Neural progenitor cell (in vitro differentiated cells): Measurements from ENCODE around the gene FMN1. TPM values are rescaled to one million over a fixed set of nuclear protein-coding genes. Genes with fewer than 3 reads are reported as not detected.

ENCODE experiments used
- DNase-seq: peaks from one replicate; pipeline ENCODE4 v3.0.0-alpha.2; 2016; ENCODE audit warnings: low spot score
- H2AFZ ChIP-seq: fragments of 200-600 bp; sonication (generic); replicated peaks from 2 replicates; pipeline ENCODE4 v1.6.1; 2016; ENCODE audit warnings: antibody characterized with exemption
- H3F3A ChIP-seq: fragments of 200-600 bp; sonication (generic); 2 replicates; pipeline ENCODE4 v1.6.1; 2016; ENCODE audit warnings: antibody characterized with exemption, low read depth
- H3K27ac ChIP-seq: fragments of 200-600 bp; sonication (generic); 2 replicates; pipeline ENCODE4 v1.5.1; 2016; ENCODE audit warnings: mild to moderate bottlenecking
- H3K27me3 ChIP-seq: fragments of 200-600 bp; sonication (generic); 2 replicates; pipeline ENCODE4 v1.6.1; 2016; ENCODE audit warnings: mild to moderate bottlenecking, moderate library complexity
- H3K36me3 ChIP-seq: fragments of 200-600 bp; sonication (generic); 2 replicates; pipeline ENCODE4 v1.5.1; 2016
- H3K4me1 ChIP-seq: fragments of 200-600 bp; sonication (generic); 2 replicates; pipeline ENCODE4 v1.6.1; 2016; ENCODE audit warnings: mixed run types
- H3K4me2 ChIP-seq: fragments of 200-600 bp; sonication (generic); 2 replicates; pipeline ENCODE4 v1.6.1; 2016
- H3K4me3 ChIP-seq: fragments of 200-600 bp; sonication (generic); 2 replicates; pipeline ENCODE4 v1.5.1; 2016
- H3K79me2 ChIP-seq: fragments of 200-600 bp; sonication (generic); 2 replicates; pipeline ENCODE4 v1.6.1; 2016; ENCODE audit warnings: low read depth
- H3K9ac ChIP-seq: fragments of 200-600 bp; sonication (generic); 2 replicates; pipeline ENCODE4 v1.6.1; 2016
- H3K9me3 ChIP-seq: fragments of 200-600 bp; sonication (generic); 2 replicates; pipeline ENCODE4 v1.5.1; 2016; ENCODE audit warnings: low read depth
- H4K20me1 ChIP-seq: fragments of 200-600 bp; sonication (generic); 2 replicates; pipeline ENCODE4 v1.6.1; 2016; ENCODE audit warnings: low read depth
- H3K27ac Mint-ChIP-seq: 3 replicates; pipeline ENCODE4 v1.8.0; 2021; ENCODE audit warnings: mixed read lengths
- H3K27me3 Mint-ChIP-seq: 2 replicates; pipeline ENCODE4 v1.8.0; 2022; ENCODE audit warnings: low read depth, mild to moderate bottlenecking, inconsistent platforms, moderate library complexity, mixed read lengths; ENCODE audit not compliant: insufficient read depth
- H3K36me3 Mint-ChIP-seq: 3 replicates; pipeline ENCODE4 v1.8.0; 2021; ENCODE audit warnings: mixed read lengths
- H3K4me1 Mint-ChIP-seq: 3 replicates; pipeline ENCODE4 v1.8.0; 2021; ENCODE audit warnings: mixed read lengths
- H3K4me3 Mint-ChIP-seq: 3 replicates; pipeline ENCODE4 v1.8.0; 2021; ENCODE audit warnings: mild to moderate bottlenecking, moderate library complexity, mixed read lengths
- H3K9me3 Mint-ChIP-seq: 3 replicates; pipeline ENCODE4 v1.8.0; 2020; ENCODE audit warnings: mixed read lengths
- CTCF ChIP-seq: fragments of 200-600 bp; sonication (generic); IDR thresholded peaks from 2 replicates; pipeline ENCODE4 v1.5.1; 2017; ENCODE audit warnings: antibody characterized with exemption, mild to moderate bottlenecking
- EZH2 ChIP-seq: fragments of 200-600 bp; sonication (generic); IDR thresholded peaks from 2 replicates; pipeline ENCODE4 v1.6.1; 2017; ENCODE audit warnings: antibody characterized with exemption, mild to moderate bottlenecking, moderate library complexity
- EZH2phosphoT487 ChIP-seq: fragments of 200-600 bp; sonication (generic); IDR thresholded peaks from 2 replicates; pipeline ENCODE4 v1.6.1; 2017; ENCODE audit warnings: antibody characterized with exemption
- total RNA-seq: library from RNA; depleted of rRNA; stranded (reverse); fragments of >200 nt; gene quantifications from 2 replicates; pipeline ENCODE4 v1.2.3, GENCODE V29; 2015; ENCODE audit warnings: low replicate concordance

FMN1 gene
- total RNA-seq, 1 donor from 2014 or later: 5.7 TPM

GRCh38 chr15:33150431-33150941 is 44.0 kb downstream of the FMN1 start:
- peak; percentile 35 for DNase-seq
- Mint-ChIP-seq H3K27ac (no peak overlapping the region), H3K9me3 (no peaks in the 10 kb centered on the region), H3K4me1 (peaks cover 41% of the 10 kb centered on the region), H3K4me3 (no peak overlapping the region), H3K27me3 (peaks cover 5% of the 10 kb centered on the region), H3K36me3 (no peaks in the 10 kb centered on the region)
- H3F3A ChIP-seq: peaks cover 7% of the 10 kb centered on the region
- no peaks in the 10 kb centered on the region for H3K79me2 ChIP-seq
- H4K20me1 ChIP-seq: no peaks in the 10 kb centered on the region
- peaks cover 27% of the 10 kb centered on the region for H3K4me1 ChIP-seq
- TF ChIP-seq EZH2phosphoT487 (no peak), CTCF (no peak), EZH2 (no peak)
- H3K27ac ChIP-seq: peak overlapping the region; percentile 44
- no peaks in the 10 kb centered on the region for H3K36me3 ChIP-seq
- no peak overlapping the region for H2AFZ ChIP-seq
- no peaks in the 10 kb centered on the region for H3K27me3 ChIP-seq
- H3K4me3 ChIP-seq: no peak overlapping the region
- no peaks in the 10 kb centered on the region for H3K9me3 ChIP-seq
- peak overlapping the region; percentile 19 for H3K4me2 ChIP-seq
- no peak overlapping the region for H3K9ac ChIP-seq

DNA sequence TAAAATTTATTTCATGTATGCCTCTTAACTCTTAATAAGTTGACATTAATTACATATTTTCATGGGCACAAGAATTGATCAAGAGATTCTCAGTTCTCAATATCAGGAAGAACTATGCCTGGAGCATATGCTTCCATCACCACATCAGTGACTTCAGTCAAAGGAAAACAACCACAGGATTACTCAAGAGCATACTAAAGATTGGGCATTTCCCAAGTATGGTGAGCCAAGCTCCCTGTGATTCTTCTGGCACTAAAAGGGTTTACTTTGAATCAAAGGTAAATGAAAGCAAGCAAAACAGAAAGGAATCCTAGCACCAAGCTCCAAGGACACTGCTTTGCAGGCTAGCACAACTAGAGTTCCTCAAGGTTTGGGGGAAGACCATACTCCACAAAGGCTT is 44.6 kb downstream of the FMN1 start:
- no peaks in the 10 kb centered on the region for H3K79me2 ChIP-seq
- Mint-ChIP-seq H3K27me3 (peaks cover 5% of the 10 kb centered on the region), H3K36me3 (no peaks in the 10 kb centered on the region), H3K9me3 (no peaks in the 10 kb centered on the region), H3K4me3 (no peak overlapping the region), H3K4me1 (peaks cover 36% of the 10 kb centered on the region), H3K27ac (no peak overlapping the region)
- no peak overlapping the region for H3K4me2 ChIP-seq
- DNase-seq: no peak
- no peak overlapping the region for H3K4me3 ChIP-seq
- H2AFZ ChIP-seq: no peak overlapping the region
- no peaks in the 10 kb centered on the region for H3K36me3 ChIP-seq
- TF ChIP-seq CTCF (no peak), EZH2phosphoT487 (no peak), EZH2 (no peak)
- no peaks in the 10 kb centered on the region for H4K20me1 ChIP-seq
- H3K9me3 ChIP-seq: no peaks in the 10 kb centered on the region
- H3K27ac ChIP-seq: no peak overlapping the region
- H3K4me1 ChIP-seq: peaks cover 27% of the 10 kb centered on the region
- no peak overlapping the region for H3K9ac ChIP-seq
- H3F3A ChIP-seq: peaks cover 7% of the 10 kb centered on the region
- H3K27me3 ChIP-seq: no peaks in the 10 kb centered on the region

DNA sequence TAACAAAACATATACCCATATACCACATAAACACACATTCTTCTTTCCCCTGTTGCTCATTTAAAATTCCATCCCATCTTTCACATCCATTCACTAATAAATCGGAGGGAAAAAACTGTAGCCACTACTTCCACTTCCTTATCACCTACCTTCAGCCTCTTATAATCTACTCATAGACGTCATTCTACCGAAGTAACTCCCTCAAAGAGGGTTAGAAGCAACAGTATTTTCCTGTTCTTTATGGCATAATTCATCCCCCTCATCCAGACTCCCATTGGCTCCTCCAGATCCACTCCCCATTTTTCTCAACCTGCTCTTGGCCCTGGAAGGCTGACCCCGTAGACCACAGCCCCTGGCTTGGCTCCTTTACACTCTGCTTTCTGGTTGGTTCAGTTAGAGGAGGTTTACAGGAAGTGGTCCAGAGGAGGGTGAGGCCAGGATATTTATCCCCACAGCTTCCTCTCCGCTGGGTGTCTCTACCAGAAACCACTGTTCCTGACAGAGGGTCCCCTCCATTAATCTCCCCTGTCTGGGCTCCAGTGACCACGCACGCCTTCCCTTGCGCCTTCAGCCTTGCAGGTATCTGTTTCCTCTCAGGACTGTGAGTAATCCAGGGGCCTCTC is 46.3 kb downstream of the FMN1 start:
- Histone ChIP-seq H3K4me2 (no peak overlapping the region), H3K27ac (no peak overlapping the region), H3K79me2 (no peaks in the 10 kb centered on the region), H3F3A (peaks cover 7% of the 10 kb centered on the region), H3K4me1 (peaks cover 27% of the 10 kb centered on the region), H3K9ac (no peak overlapping the region), H3K27me3 (no peaks in the 10 kb centered on the region), H4K20me1 (no peaks in the 10 kb centered on the region), H3K4me3 (no peak overlapping the region), H2AFZ (no peak overlapping the region), H3K9me3 (no peaks in the 10 kb centered on the region), H3K36me3 (no peaks in the 10 kb centered on the region)
- TF ChIP-seq CTCF (no peak), EZH2 (no peak), EZH2phosphoT487 (no peak)
- no peak for DNase-seq
- H3K27me3 Mint-ChIP-seq: peaks cover 5% of the 10 kb centered on the region
- H3K9me3 Mint-ChIP-seq: no peaks in the 10 kb centered on the region
- no peaks in the 10 kb centered on the region for H3K36me3 Mint-ChIP-seq
- peaks cover 31% of the 10 kb centered on the region for H3K4me1 Mint-ChIP-seq
- H3K27ac Mint-ChIP-seq: no peak overlapping the region
- no peak overlapping the region for H3K4me3 Mint-ChIP-seq
